GM12878 (cell line): ENCODE data around the gene POR. TPM values are rescaled to one million over a fixed set of nuclear protein-coding genes. Genes with fewer than 3 reads are reported as not detected.

Experiments used
- ATAC-seq: fragments of 200-7000 bp; cut with Tn5 transposase; 3 replicates; pipeline ENCODE4 v1.9.1; 2020; ENCODE audit warnings: mild to moderate bottlenecking, moderate library complexity
- BruUV-seq: library from RNA; stranded (reverse); fragments of 400-500 nt; replicated peaks from 2 replicates; lab custom pipeline; 2021; lab: Mats Ljungman, UMichigan
- CTCF ChIA-PET: fragments of 300-600 bp; sonication (Branson Sonifier 250); formaldehyde crosslinking; extraction: SDS; loops from one replicate; lab custom pipeline; 2021; ENCODE audit warnings: inconsistent platforms; lab: Yijun Ruan, JAX
- POLR2A ChIA-PET: fragments of 350-600 bp; formaldehyde crosslinking; extraction: SDS; loops from one replicate; lab custom pipeline; 2021; ENCODE audit warnings: inconsistent platforms; lab: Charles Lee
- RAD21 ChIA-PET: fragments of 300-600 bp; sonication (Branson Sonifier 250); formaldehyde crosslinking; loops from one replicate; lab custom pipeline; 2023; ENCODE audit warnings: antibody characterized with exemption; ENCODE audit not compliant: unreplicated experiment; lab: Charles Lee
- SMC1A ChIA-PET: fragments of 300-600 bp; sonication (Branson Sonifier 250); formaldehyde crosslinking; loops from one replicate; lab custom pipeline; 2023; ENCODE audit not compliant: unreplicated experiment, uncharacterized antibody; lab: Charles Lee
- DNase-seq: peaks from one replicate; pipeline ENCODE4 v3.0.0-alpha.2; 2011; ENCODE audit warnings: low read depth, low spot score
- FAIRE-seq: peaks from 3 replicates; lab custom pipeline; 2011; peaks lifted over from hg19 to GRCh38; lab: Jason Lieb, UNC
- H2AFZ ChIP-seq: 2 replicates; pipeline ENCODE4 v1.6.0; 2011; ENCODE audit warnings: low read depth, low read length, control low read depth; ENCODE audit not compliant: control insufficient read depth
- H3K27ac ChIP-seq: 2 replicates; pipeline ENCODE4 v1.5.1; 2011; ENCODE audit warnings: control low read depth; ENCODE audit not compliant: control insufficient read depth, insufficient read depth
- H3K27me3 ChIP-seq, 2 experiments: replicated peaks in 1 of 2; 2 replicates each; pipeline versions ENCODE4 v1.6.0 to v1.6.1; 2011; ENCODE audit warnings: low read length in 1 of 2; ENCODE audit not compliant: control insufficient read depth in 2 of 2, insufficient read depth in 2 of 2
- H3K36me3 ChIP-seq, 2 experiments: 2 replicates each; pipeline ENCODE4 v1.5.1; 2011; ENCODE audit warnings: low read length in 1 of 2; ENCODE audit not compliant: control insufficient read depth in 2 of 2, insufficient read depth in 2 of 2
- H3K4me1 ChIP-seq: 2 replicates; pipeline ENCODE4 v1.6.1; 2011; ENCODE audit warnings: mild to moderate bottlenecking, low read length, moderate library complexity, mixed read lengths; ENCODE audit not compliant: control insufficient read depth, insufficient read depth
- H3K4me2 ChIP-seq: 2 replicates; pipeline ENCODE4 v1.6.0; 2011; ENCODE audit warnings: control low read depth; ENCODE audit not compliant: control insufficient read depth, insufficient read depth
- H3K4me3 ChIP-seq: fragments of 200-600 bp; sonication (generic); 2 replicates; pipeline ENCODE4 v1.5.1; 2016
- H3K79me2 ChIP-seq: 2 replicates; pipeline ENCODE4 v1.6.0; 2011; ENCODE audit warnings: low read length; ENCODE audit not compliant: control insufficient read depth, insufficient read depth
- H3K9ac ChIP-seq: 2 replicates; pipeline ENCODE4 v1.8.0; 2011; ENCODE audit warnings: low read length, control low read depth, mixed read lengths; ENCODE audit not compliant: control insufficient read depth, insufficient read depth
- H3K9me3 ChIP-seq: replicated peaks from 3 replicates; pipeline ENCODE4 v1.5.1; 2011; ENCODE audit warnings: mild to moderate bottlenecking, low read length; ENCODE audit not compliant: control insufficient read depth, insufficient read depth
- H4K20me1 ChIP-seq: 2 replicates; pipeline ENCODE4 v1.6.0; 2011; ENCODE audit not compliant: control insufficient read depth, insufficient read depth
- BCL11A ChIP-seq: IDR thresholded peaks from 2 replicates; pipeline ENCODE4 v1.6.1; 2011; ENCODE audit warnings: low read depth, low read length
- CBX5 ChIP-seq: sonication (generic); IDR thresholded peaks from 2 replicates; pipeline ENCODE4 v1.6.1; 2016; ENCODE audit warnings: low read depth, moderate library complexity, mild to moderate bottlenecking, inconsistent platforms
- CTCF ChIP-seq, 3 experiments: IDR thresholded peaks in 2 of 3; conservative IDR thresholded peaks in 1 of 3; 2 replicates each; pipeline ENCODE4 v1.5.1; 2011; ENCODE audit warnings: low read depth in 3 of 3, low read length in 3 of 3, mild to moderate bottlenecking in 3 of 3, control low read depth in 2 of 3, moderate library complexity in 2 of 3, inconsistent platforms in 1 of 3, mixed read lengths in 1 of 3; ENCODE audit not compliant: control insufficient read depth in 2 of 3, insufficient read depth in 1 of 3; ENCODE audit errors: extremely low read depth in 1 of 3
- DPF2 ChIP-seq: fragments of 450-650 bp; IDR thresholded peaks from 2 replicates; pipeline ENCODE4 v1.6.1; 2017; ENCODE audit warnings: mild to moderate bottlenecking
- EGR1 ChIP-seq, 2 experiments: IDR thresholded peaks; 1 replicate in 1 of 2; 2 replicates in 1 of 2; pipeline ENCODE4 v1.6.1; 2011 to 2012; ENCODE audit warnings: low read depth in 2 of 2, low read length in 2 of 2, borderline replicate concordance in 1 of 2, mild to moderate bottlenecking in 1 of 2, moderate library complexity in 1 of 2
- GABPA ChIP-seq: IDR thresholded peaks from 2 replicates; pipeline ENCODE4 v1.6.1; 2014; ENCODE audit warnings: antibody characterized with exemption, low read depth, mild to moderate bottlenecking, inconsistent platforms
- IRF3 ChIP-seq: fragments of 450-650 bp; IDR thresholded peaks from 2 replicates; pipeline ENCODE4 v1.6.1; 2014; ENCODE audit warnings: mild to moderate bottlenecking
- MTA3 ChIP-seq: IDR thresholded peaks from 2 replicates; pipeline ENCODE4 v1.6.1; 2012; ENCODE audit warnings: low read length, inconsistent platforms, borderline replicate concordance
- MXI1 ChIP-seq: fragments of 150-350 bp; IDR thresholded peaks from 2 replicates; pipeline ENCODE4 v1.6.1; 2011; ENCODE audit warnings: low read depth, mild to moderate bottlenecking, inconsistent platforms, low read length, improper control_type of control experiment
- NRF1 ChIP-seq: conservative IDR thresholded peaks from 2 replicates; pipeline ENCODE4 v1.6.1; 2011; ENCODE audit warnings: mild to moderate bottlenecking, low read depth, low read length, improper control_type of control experiment
- RELA ChIP-seq: fragments of 450-650 bp; IDR thresholded peaks from 2 replicates; pipeline ENCODE4 v1.8.0; 2014; ENCODE audit warnings: borderline replicate concordance; ENCODE audit not compliant: partially characterized antibody
- SKIL ChIP-seq: fragments of 450-650 bp; IDR thresholded peaks from 2 replicates; pipeline ENCODE4 v1.6.1; 2017; ENCODE audit warnings: mild to moderate bottlenecking, low read depth, inconsistent platforms; ENCODE audit not compliant: poor library complexity, severe bottlenecking
- SMC3 ChIP-seq: IDR thresholded peaks from 2 replicates; pipeline ENCODE4 v1.6.1; 2011; ENCODE audit warnings: low read length, improper control_type of control experiment, borderline replicate concordance
- SRF ChIP-seq, 2 experiments: IDR thresholded peaks; 2 replicates each; pipeline ENCODE4 v1.6.1; 2011; ENCODE audit warnings: low read depth in 2 of 2, low read length in 2 of 2, mild to moderate bottlenecking in 1 of 2, moderate library complexity in 1 of 2
- ZBTB11 ChIP-seq: fragments of 450-650 bp; formaldehyde crosslinking; IDR thresholded peaks from 2 replicates; pipeline ENCODE4 v1.5.0; 2022; ENCODE audit warnings: mild to moderate bottlenecking, missing genetic modification characterization
- WGBS: methylation state at CpG from one replicate; pipeline ENCODE4 v1.1.6; 2016; ENCODE audit warnings: low lambda C conversion rate; ENCODE audit not compliant: insufficient replicate concordance, insufficient coverage; ENCODE audit errors: missing lambda C conversion rate; 5-methylcytosine and 5-hydroxymethylcytosine counted together
- in situ Hi-C: fragments of 300-500 bp; cut with MboI; formaldehyde crosslinking; loops from 9 replicates; pipeline ENCODE4 v1.14.3; 2018; ENCODE audit warnings: mixed read lengths
- intact Hi-C: fragments of 100-400 bp; cut with micrococcal nuclease; formaldehyde crosslinking; loops from one replicate; pipeline ENCODE4 v1.14.2; 2022; ENCODE audit not compliant: unreplicated experiment
- polyA plus RNA-seq, 11 experiments: library from polyadenylated mRNA; depleted of rRNA in 4 of 11; unstranded in 6 of 11; stranded (reverse) in 5 of 11; fragments of >200 nt; fragmentation: Nextera tagmentation in 4 of 11; fragmentation: Illumina TruSeq in 1 of 11; extraction: Ambion mirVana in 4 of 11; extraction: Trizol in 1 of 11; gene quantifications; 1 replicate in 1 of 11; 2 replicates in 10 of 11; pipeline versions ENCODE4 v1.2.1 to v1.2.3, GENCODE V29; 2011 to 2016; ENCODE audit warnings: inconsistent platforms in 2 of 11, missing spikeins in 2 of 11, low read depth in 1 of 11
- total RNA-seq, 4 experiments: library from RNA; depleted of rRNA in 3 of 4; stranded (reverse); fragments of >200 nt in 3 of 4; fragmentation: Illumina TruSeq in 1 of 4; extraction: Trizol in 1 of 4; gene quantifications; 2 replicates each; pipeline versions ENCODE4 v1.2.1 to v1.2.3, GENCODE V29; 2013 to 2021

POR gene
- total and polyA plus RNA-seq, 10 of the 15 experiments (the other 5 are each of a cell fraction or from before 2014, with no cell fraction given): 2.2 to 75.8 (median 35.9) TPM

- Histone ChIP-seq H3K9me3 (no peaks in the 10 kb centered on the region), H3K4me1 (no peaks in the 10 kb centered on the region), H3K79me2 (no peaks in the 10 kb centered on the region), H3K27me3 (no peaks in the 10 kb centered on the region), H3K9ac (no peak overlapping the region), H3K4me3 (no peak overlapping the region), H3K4me2 (no peak overlapping the region), H2AFZ (no peak overlapping the region), H4K20me1 (no peaks in the 10 kb centered on the region), H3K27ac (no peak overlapping the region), H3K36me3 (peaks cover 4 to 7% of the 10 kb centered on the region in 2 experiments; a peak in 3 of 4 replicates)
- FAIRE-seq: no peak
- POLR2A ChIA-PET: no interaction called here
- intact Hi-C loops: no loop called here
- ATAC-seq: no peak
- no TSS peak for BruUV-seq
- 60% methylated on average over 5 of the region's 5 CpGs for WGBS
- DNase-seq: no peak
- RAD21 ChIA-PET: no interaction called here
- in situ Hi-C loops: no loop called here
- SMC1A ChIA-PET: interaction anchor here (1.5 kb wide), 1 partner anchor 23 kb away, joined by 4 read pairs; no protein-coding TSS in a partner anchor
- CTCF ChIA-PET: interaction anchor here (1.1 to 1.8 kb wide), 2 partner anchors 14 to 69 kb away, joined by 3 to 6 read pairs; no protein-coding TSS in a partner anchor
- no peak for TF ChIP-seq CTCF (IDR thresholded peaks at IDR 0.05 in 2 of 3, conservative IDR thresholded peaks at IDR 0.05 in 1 of 3; ENCODE audit: control insufficient read depth in 2 of 3, extremely low read depth in 1 of 3, insufficient read depth in 1 of 3, low read depth in 3 of 3, low read length in 3 of 3)
- TF ChIP-seq SRF (IDR thresholded peaks at IDR 0.05; ENCODE audit: low read depth in 2 of 2, low read length in 2 of 2): no peak
- no peak for TF ChIP-seq SMC3
- no peak for TF ChIP-seq NRF1
- no peak for TF ChIP-seq ZBTB11 (CRISPR knock-in tag)
- no peak for TF ChIP-seq MTA3
- TF ChIP-seq MXI1: no peak
- TF ChIP-seq SKIL: no peak
- no peak for TF ChIP-seq RELA
- TF ChIP-seq BCL11A: no peak
- no peak for TF ChIP-seq CBX5
- TF ChIP-seq GABPA: no peak
- TF ChIP-seq EGR1 (IDR thresholded peaks at IDR 0.05; ENCODE audit: borderline replicate concordance in 1 of 2, low read depth in 2 of 2, low read length in 2 of 2): no peak
- no peak for TF ChIP-seq IRF3
- no peak for TF ChIP-seq DPF2
These were observed 36.6 kb downstream of the POR start for GRCh38 chr7:75951506-75951905.
